Fibroblast of lung (primary cell): Measurements from ENCODE around the gene RPTN.

Experiments
- CTCF ChIP-seq, 2 donors: IDR thresholded peaks in 1 of 2; conservative IDR thresholded peaks in 1 of 2; 1 replicate in 1 of 2; 2 replicates in 1 of 2; pipeline ENCODE4 v1.5.1; 2011 to 2012; ENCODE audit warnings: low read length in 2 of 2, control low read depth in 1 of 2, inconsistent platforms in 1 of 2, low read depth in 1 of 2, mild to moderate bottlenecking in 1 of 2
- EZH2 ChIP-seq: IDR thresholded peaks from 2 replicates; pipeline ENCODE4 v1.5.1; 2012; ENCODE audit warnings: low read length, control low read depth, mild to moderate bottlenecking; ENCODE audit errors: missing control alignments

GRCh38 chr1:152188673-152189591 lies 29.9 kb upstream of the RPTN start:
- peak; percentile 61 to 69 for TF ChIP-seq CTCF (conservative IDR thresholded peaks at IDR 0.05 in 1 of 2, IDR thresholded peaks at IDR 0.05 in 1 of 2; ENCODE audit: low read depth in 1 of 2, low read length in 2 of 2)
- no peak for TF ChIP-seq EZH2
